HepG2 (cell line): ENCODE measurements around the gene NT5C1A.

Source experiments
- DNMT1 ChIP-seq: sonication (generic); formaldehyde crosslinking; IDR thresholded peaks from 2 replicates; pipeline ENCODE4 v1.5.1; 2020; ENCODE audit warnings: mild to moderate bottlenecking, missing genetic modification reagents
- IKZF1 ChIP-seq: fragments of 450-650 bp; IDR thresholded peaks from 2 replicates; pipeline ENCODE4 v1.7.1; 2016
- KDM5A ChIP-seq: fragments of 200-600 bp; sonication (generic); IDR thresholded peaks from 2 replicates; pipeline ENCODE4 v1.7.0; 2018; ENCODE audit warnings: antibody characterized with exemption, mild to moderate bottlenecking, low read length, borderline replicate concordance
- POLR2A ChIP-seq, 2 experiments: IDR thresholded peaks; 2 replicates each; pipeline ENCODE4 v1.6.1; 2011; ENCODE audit warnings: low read depth in 2 of 2, low read length in 2 of 2, mild to moderate bottlenecking in 1 of 2, moderate library complexity in 1 of 2; ENCODE audit not compliant: insufficient read depth in 1 of 2
- RFXANK ChIP-seq: IDR thresholded peaks from 2 replicates; pipeline ENCODE4 v1.6.1; 2016
- SIN3A ChIP-seq: IDR thresholded peaks from 2 replicates; pipeline ENCODE4 v1.6.1; 2011; ENCODE audit warnings: low read depth, mild to moderate bottlenecking, control low read depth, low read length, borderline replicate concordance
- SMC3 ChIP-seq: IDR thresholded peaks from 2 replicates; pipeline ENCODE4 v1.6.1; 2011; ENCODE audit warnings: low read length, improper control_type of control experiment
- TAF1 ChIP-seq: sonication (generic); formaldehyde crosslinking; IDR thresholded peaks from 2 replicates; pipeline ENCODE4 v1.4.0; 2020; ENCODE audit warnings: missing genetic modification reagents
- TF ChIP-seq, protein P1 (sequence below): sonication (generic); formaldehyde crosslinking; IDR thresholded peaks from 2 replicates; pipeline ENCODE4 v1.5.0; 2020; ENCODE audit warnings: mild to moderate bottlenecking, missing genetic modification reagents, moderate library complexity

DNA sequence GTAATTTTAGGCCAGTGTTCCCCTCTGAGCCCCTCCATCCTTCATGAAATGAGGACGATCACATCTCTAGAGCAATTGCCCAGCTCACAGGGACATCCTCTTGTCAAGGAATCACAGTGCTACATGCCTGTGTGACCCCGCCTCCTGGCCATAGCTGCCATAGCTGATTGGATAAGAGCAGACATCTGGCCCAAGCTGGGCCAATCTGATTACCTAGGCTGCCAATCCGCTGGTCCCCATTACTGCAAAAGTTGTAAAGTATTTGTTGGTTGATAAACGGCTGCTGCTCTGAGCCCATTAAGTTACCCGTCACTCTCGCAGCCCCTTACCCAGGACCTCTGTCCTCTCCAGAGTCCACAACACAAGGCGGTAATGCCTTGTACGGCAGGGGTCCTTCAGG, 8.3 kb downstream of the NT5C1A start:
- TF ChIP-seq TAF1 (CRISPR knock-in tag): no peak
- TF ChIP-seq RFXANK (CRISPR knock-in tag): no peak
- TF ChIP-seq KDM5A: no peak
- TF ChIP-seq, protein P1, sequence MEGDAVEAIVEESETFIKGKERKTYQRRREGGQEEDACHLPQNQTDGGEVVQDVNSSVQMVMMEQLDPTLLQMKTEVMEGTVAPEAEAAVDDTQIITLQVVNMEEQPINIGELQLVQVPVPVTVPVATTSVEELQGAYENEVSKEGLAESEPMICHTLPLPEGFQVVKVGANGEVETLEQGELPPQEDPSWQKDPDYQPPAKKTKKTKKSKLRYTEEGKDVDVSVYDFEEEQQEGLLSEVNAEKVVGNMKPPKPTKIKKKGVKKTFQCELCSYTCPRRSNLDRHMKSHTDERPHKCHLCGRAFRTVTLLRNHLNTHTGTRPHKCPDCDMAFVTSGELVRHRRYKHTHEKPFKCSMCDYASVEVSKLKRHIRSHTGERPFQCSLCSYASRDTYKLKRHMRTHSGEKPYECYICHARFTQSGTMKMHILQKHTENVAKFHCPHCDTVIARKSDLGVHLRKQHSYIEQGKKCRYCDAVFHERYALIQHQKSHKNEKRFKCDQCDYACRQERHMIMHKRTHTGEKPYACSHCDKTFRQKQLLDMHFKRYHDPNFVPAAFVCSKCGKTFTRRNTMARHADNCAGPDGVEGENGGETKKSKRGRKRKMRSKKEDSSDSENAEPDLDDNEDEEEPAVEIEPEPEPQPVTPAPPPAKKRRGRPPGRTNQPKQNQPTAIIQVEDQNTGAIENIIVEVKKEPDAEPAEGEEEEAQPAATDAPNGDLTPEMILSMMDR (CRISPR knock-in tag): no peak
- no peak for TF ChIP-seq IKZF1
- TF ChIP-seq SMC3: no peak
- TF ChIP-seq SIN3A: no peak
- TF ChIP-seq POLR2A (IDR thresholded peaks at IDR 0.05; ENCODE audit: insufficient read depth in 1 of 2, low read depth in 2 of 2, low read length in 2 of 2): no peak
- no peak for TF ChIP-seq DNMT1 (CRISPR knock-in tag)
